Uterus (tissue), 4 donors: ENCODE results near the gene MUC2. TPM values are rescaled to one million over a fixed set of nuclear protein-coding genes. Genes with fewer than 3 reads are reported as not detected.

ENCODE experiments used
- DNase-seq, 2 donors: peaks; one replicate each; pipeline ENCODE4 v3.0.0-alpha.2; 2019 to 2020
- H3K27ac ChIP-seq, 2 donors: fragments of 200-600 bp; sonication (generic); 1 replicate in 1 of 2; 2 replicates in 1 of 2; pipeline ENCODE4 v1.5.1; 2016 to 2018
- H3K27me3 ChIP-seq, 2 donors: fragments of 200-600 bp; sonication (generic); one replicate each; pipeline ENCODE4 v1.5.1; 2018 to 2019; ENCODE audit warnings: control low read depth in 1 of 2
- H3K36me3 ChIP-seq, 2 donors: fragments of 200-600 bp; sonication (generic); one replicate each; pipeline ENCODE4 v1.5.1; 2019; ENCODE audit warnings: control low read depth in 1 of 2
- H3K4me1 ChIP-seq, 2 donors: fragments of 200-600 bp; sonication (generic); one replicate each; pipeline ENCODE4 v1.5.1; 2018 to 2019; ENCODE audit warnings: control low read depth in 1 of 2
- H3K4me3 ChIP-seq, 2 donors: fragments of 200-600 bp; sonication (generic); 1 replicate in 1 of 2; 2 replicates in 1 of 2; pipeline ENCODE4 v1.5.1; 2018 to 2019; ENCODE audit warnings: mild to moderate bottlenecking in 1 of 2
- H3K9me3 ChIP-seq, 2 donors: fragments of 200-600 bp; sonication (generic); one replicate each; pipeline ENCODE4 v1.5.1; 2019; ENCODE audit warnings: control low read depth in 1 of 2
- POLR2A ChIP-seq, 2 donors: fragments of 450-650 bp; IDR thresholded peaks; one replicate each; pipeline ENCODE4 v1.6.1; 2016; ENCODE audit warnings: antibody characterized with exemption in 2 of 2, mild to moderate bottlenecking in 1 of 2, moderate library complexity in 1 of 2
- intact Hi-C: fragments of 100-400 bp; cut with DNase I; formaldehyde crosslinking; loops from one replicate; pipeline ENCODE4 v1.15.1; 2023; ENCODE audit warnings: low total_unique reads
- total RNA-seq, 4 donors: library from RNA; depleted of rRNA in 3 of 4; stranded (reverse); fragments of >200 nt in 3 of 4; gene quantifications; one replicate each; pipeline versions ENCODE4 v1.1.0 to v1.2.4, GENCODE V29; 2014 to 2023
- TF ChIP-seq, protein P1 (sequence below), 4 experiments: fragments of 200-600 bp in 2 of 4; fragments of 450-650 bp in 2 of 4; sonication (generic) in 2 of 4; IDR thresholded peaks; one replicate each; pipeline ENCODE4 v1.5.1; 2016 to 2019; ENCODE audit warnings: antibody characterized with exemption in 4 of 4, mild to moderate bottlenecking in 2 of 4, moderate library complexity in 1 of 4
- donor health status: DM: yes; HTN: yes; CAD: no.

Gene MUC2
- total RNA-seq, 4 donors from 2014 or later = 0.06 to 1.8 (median 0.26) TPM; not detected in 1

DNA sequence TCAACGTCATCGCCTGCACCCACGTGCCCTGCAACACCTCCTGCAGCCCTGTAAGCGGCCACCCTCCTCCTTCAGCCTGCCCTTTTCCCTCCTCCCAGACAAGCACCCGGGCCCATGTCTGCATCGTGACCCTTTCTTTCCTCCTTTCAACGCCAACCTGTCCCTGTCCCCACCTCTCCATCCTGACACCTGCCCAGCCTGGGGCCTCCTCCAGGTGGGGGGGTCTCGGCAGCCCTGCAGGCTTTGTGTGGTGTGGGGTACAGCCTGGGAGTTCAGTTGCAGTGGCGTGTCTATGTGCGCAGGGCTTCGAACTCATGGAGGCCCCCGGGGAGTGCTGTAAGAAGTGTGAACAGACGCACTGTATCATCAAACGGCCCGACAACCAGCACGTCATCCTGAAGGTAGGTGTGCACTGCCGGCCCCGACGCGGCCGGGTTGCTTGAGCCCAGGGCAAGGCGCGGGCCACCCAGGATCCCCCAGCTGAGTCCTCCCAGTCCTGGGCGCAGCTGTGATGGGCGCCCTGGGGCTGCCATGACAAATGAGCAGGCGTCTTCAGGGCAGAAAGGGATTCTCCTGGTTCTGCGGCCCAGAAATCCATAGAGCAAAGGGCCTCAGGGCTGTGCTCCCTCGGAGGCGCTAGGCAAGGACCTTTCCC, 33.7 kb downstream of the MUC2 start:
- no peak for DNase-seq
- no peaks in the 10 kb centered on the region for H3K27me3 ChIP-seq
- no peak overlapping the region for H3K4me3 ChIP-seq
- H3K36me3 ChIP-seq = no peaks in the 10 kb centered on the region
- intact Hi-C loops = no loop called here
- no peak overlapping the region for H3K27ac ChIP-seq
- H3K9me3 ChIP-seq = no peaks in the 10 kb centered on the region
- TF ChIP-seq, protein P1, sequence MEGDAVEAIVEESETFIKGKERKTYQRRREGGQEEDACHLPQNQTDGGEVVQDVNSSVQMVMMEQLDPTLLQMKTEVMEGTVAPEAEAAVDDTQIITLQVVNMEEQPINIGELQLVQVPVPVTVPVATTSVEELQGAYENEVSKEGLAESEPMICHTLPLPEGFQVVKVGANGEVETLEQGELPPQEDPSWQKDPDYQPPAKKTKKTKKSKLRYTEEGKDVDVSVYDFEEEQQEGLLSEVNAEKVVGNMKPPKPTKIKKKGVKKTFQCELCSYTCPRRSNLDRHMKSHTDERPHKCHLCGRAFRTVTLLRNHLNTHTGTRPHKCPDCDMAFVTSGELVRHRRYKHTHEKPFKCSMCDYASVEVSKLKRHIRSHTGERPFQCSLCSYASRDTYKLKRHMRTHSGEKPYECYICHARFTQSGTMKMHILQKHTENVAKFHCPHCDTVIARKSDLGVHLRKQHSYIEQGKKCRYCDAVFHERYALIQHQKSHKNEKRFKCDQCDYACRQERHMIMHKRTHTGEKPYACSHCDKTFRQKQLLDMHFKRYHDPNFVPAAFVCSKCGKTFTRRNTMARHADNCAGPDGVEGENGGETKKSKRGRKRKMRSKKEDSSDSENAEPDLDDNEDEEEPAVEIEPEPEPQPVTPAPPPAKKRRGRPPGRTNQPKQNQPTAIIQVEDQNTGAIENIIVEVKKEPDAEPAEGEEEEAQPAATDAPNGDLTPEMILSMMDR (IDR thresholded peaks at IDR 0.05) = no peak
- no peak for TF ChIP-seq POLR2A (IDR thresholded peaks at IDR 0.05)
- no peaks in the 10 kb centered on the region for H3K4me1 ChIP-seq

DNA sequence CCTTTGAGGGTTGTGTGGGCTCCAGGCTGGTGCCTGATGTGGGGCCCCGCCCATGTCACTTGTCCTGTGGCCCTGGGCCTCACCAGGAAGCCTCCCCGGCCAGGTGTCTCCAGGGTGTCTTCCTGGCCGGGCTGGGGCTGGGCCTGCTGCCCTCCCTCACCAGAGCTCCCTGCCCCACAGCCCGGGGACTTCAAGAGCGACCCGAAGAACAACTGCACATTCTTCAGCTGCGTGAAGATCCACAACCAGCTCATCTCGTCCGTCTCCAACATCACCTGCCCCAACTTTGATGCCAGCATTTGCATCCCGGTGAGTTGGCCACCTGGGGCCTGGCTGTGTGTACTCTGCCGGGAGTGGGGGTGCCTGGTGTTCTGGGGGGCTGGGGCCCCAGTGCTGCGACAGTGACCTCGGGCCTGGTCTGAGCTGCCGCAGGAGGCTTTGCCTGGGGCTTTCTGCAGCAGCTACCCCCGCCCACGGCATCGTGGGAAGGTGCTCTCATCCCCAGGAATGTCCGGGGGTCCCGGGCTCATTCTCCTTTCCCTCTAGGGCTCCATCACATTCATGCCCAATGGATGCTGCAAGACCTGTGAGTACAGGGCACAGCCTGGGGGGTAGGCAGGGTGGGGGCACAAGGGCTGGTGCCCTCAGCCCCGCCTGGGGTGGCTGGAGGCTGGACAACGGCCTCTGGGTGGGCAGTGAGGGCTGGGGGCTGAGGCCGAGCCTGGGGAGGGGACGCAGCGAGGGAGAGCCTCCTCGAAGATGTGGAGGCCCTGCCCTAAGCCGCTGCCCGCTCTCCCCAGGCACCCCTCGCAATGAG, 34.6 kb downstream of the MUC2 start:
- H3K27ac ChIP-seq = no peak overlapping the region
- H3K36me3 ChIP-seq = no peaks in the 10 kb centered on the region
- no peak for DNase-seq
- no peak overlapping the region for H3K4me3 ChIP-seq
- no peaks in the 10 kb centered on the region for H3K27me3 ChIP-seq
- intact Hi-C loops = no loop called here
- no peaks in the 10 kb centered on the region for H3K9me3 ChIP-seq
- H3K4me1 ChIP-seq = no peaks in the 10 kb centered on the region
- no peak for TF ChIP-seq POLR2A (IDR thresholded peaks at IDR 0.05)
- TF ChIP-seq, protein P1 (IDR thresholded peaks at IDR 0.05) = no peak

DNA sequence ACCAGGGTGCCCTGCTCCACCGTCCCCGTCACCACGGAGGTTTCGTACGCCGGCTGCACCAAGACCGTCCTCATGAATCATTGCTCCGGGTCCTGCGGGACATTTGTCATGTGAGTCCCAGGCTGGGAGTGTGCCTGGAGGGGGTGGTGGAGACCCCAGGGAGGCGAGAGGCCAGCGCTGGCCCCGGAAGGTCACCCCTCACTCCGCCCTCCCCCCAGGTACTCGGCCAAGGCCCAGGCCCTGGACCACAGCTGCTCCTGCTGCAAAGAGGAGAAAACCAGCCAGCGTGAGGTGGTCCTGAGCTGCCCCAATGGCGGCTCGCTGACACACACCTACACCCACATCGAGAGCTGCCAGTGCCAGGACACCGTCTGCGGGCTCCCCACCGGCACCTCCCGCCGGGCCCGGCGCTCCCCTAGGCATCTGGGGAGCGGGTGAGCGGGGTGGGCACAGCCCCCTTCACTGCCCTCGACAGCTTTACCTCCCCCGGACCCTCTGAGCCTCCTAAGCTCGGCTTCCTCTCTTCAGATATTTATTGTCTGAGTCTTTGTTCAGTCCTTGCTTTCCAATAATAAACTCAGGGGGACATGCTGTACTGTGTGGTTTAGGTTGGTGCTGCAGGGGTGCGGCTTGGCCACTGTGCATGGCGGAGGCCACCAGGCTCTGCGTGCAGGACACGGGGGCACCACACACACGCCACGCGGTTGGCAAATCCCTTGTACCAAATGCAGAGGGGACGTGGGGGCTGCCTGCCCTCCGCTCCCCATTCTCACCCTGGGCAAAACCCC, 35.4 kb downstream of the MUC2 start:
- no peak for DNase-seq
- Histone ChIP-seq H3K4me1 (no peaks in the 10 kb centered on the region), H3K27ac (no peak overlapping the region), H3K36me3 (no peaks in the 10 kb centered on the region), H3K4me3 (no peak overlapping the region), H3K9me3 (no peaks in the 10 kb centered on the region), H3K27me3 (no peaks in the 10 kb centered on the region)
- TF ChIP-seq, protein P1 (IDR thresholded peaks at IDR 0.05) = no peak
- no peak for TF ChIP-seq POLR2A (IDR thresholded peaks at IDR 0.05)
- intact Hi-C loops = no loop called here

DNA sequence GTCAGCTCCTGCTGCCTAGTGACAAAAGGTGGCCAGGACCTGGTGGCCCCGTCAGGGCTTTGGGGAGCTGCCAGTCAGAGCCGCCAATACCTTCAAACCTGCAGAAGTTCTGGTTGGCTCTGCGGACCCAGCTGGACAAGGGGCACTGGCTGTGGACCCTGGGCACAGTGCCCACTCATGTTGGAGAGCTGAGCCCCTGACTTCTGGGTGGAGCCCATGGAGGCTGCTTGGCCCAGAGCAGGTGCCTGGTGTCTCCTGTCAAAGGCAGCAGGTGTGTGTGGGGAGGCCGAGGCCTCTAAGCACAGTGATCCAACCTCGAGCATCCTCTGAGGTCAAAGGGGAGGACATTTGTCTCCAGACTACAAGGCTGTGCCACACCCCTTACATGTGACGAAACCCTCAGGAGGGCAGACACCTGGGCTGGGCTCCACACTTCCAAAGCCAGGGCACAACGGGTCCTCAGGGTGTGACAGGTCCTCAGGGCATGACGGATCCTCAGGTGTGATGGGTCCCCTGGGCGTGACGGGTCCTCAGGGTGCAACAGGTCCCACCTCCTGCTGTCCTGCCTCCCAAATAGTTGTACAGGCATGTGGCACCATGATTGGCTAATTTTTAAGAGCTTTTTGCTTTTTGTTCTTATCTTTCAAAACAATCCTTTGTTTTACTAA, 37.0 kb downstream of the MUC2 start:
- no peaks in the 10 kb centered on the region for H3K9me3 ChIP-seq
- no peak overlapping the region for H3K27ac ChIP-seq
- TF ChIP-seq POLR2A (IDR thresholded peaks at IDR 0.05) = no peak
- no peaks in the 10 kb centered on the region for H3K27me3 ChIP-seq
- intact Hi-C loops = no loop called here
- no peaks in the 10 kb centered on the region for H3K4me1 ChIP-seq
- no peaks in the 10 kb centered on the region for H3K36me3 ChIP-seq
- DNase-seq = no peak
- no peak overlapping the region for H3K4me3 ChIP-seq
